Measurements from ENCODE around the gene BEAN1.

DNA sequence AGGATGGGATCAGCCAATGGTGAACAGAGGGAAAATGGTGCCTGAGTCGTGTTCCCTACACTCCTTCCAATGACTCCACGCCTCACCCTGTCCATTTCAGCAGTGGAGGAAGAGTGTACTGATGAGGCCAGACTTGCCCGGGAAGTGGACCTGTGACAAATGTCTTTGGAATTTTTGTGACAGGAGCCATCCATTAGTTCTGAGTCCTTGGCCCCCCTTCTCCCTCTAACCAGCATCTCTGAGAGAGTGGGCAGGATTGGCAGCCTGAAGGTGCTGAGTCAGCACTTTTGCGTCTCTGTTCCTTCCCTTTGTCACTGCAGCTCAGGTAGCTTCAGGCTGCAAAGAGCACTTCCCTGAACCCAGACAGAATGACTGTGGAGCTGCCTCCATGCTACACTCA, 30.8 kb downstream of the BEAN1 start:
- TF ChIP-seq, protein P1, sequence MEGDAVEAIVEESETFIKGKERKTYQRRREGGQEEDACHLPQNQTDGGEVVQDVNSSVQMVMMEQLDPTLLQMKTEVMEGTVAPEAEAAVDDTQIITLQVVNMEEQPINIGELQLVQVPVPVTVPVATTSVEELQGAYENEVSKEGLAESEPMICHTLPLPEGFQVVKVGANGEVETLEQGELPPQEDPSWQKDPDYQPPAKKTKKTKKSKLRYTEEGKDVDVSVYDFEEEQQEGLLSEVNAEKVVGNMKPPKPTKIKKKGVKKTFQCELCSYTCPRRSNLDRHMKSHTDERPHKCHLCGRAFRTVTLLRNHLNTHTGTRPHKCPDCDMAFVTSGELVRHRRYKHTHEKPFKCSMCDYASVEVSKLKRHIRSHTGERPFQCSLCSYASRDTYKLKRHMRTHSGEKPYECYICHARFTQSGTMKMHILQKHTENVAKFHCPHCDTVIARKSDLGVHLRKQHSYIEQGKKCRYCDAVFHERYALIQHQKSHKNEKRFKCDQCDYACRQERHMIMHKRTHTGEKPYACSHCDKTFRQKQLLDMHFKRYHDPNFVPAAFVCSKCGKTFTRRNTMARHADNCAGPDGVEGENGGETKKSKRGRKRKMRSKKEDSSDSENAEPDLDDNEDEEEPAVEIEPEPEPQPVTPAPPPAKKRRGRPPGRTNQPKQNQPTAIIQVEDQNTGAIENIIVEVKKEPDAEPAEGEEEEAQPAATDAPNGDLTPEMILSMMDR (IDR thresholded peaks at IDR 0.05): no peak
- TF ChIP-seq POLR2AphosphoS5 (IDR thresholded peaks at IDR 0.05) (no peak), EP300 (IDR thresholded peaks at IDR 0.05) (no peak), POLR2A (IDR thresholded peaks at IDR 0.05) (no peak)
